HG02885 (cell line): ENCODE results near the gene FBXO30.

Experiments
- ATAC-seq: cut with Tn5 transposase; IDR thresholded peaks from one replicate; pipeline ENCODE4 v1.9.1; 2021; ENCODE audit warnings: mild to moderate bottlenecking; ENCODE audit not compliant: unreplicated experiment, poor library complexity

FBXO30 gene

DNA sequence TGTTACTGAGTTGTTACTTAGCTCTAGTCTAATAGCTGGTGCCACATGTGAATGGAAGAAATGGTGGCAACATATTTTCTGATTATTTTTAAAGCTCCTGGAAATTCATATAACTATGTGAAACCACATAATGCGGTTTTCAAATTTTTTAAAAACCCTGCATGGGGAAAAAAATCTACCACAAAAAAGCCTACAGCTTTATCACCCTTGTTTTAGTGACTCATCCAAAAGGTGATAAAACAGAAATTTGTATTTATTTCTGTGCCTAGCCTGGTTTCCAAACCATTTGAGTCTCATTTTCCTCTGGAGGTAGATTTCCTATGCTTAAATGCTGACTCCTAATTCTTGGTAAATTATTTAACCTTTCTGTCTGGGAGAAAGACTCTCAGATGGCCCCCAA, 5.4 kb upstream of the FBXO30 start:
- no peak for ATAC-seq

GRCh38 chr6:145818796-145819195, 4.2 kb upstream of the FBXO30 start:
- no peak for ATAC-seq

GRCh38 chr6:145816392-145816791, 1.8 kb upstream of the FBXO30 start:
- ATAC-seq: no peak

GRCh38 chr6:145815309-145816274, 997 bp upstream of the FBXO30 start:
- peak; percentile 0 for ATAC-seq

- ATAC-seq: peak; percentile 27
These were observed 527 bp downstream of the FBXO30 start for GRCh38 chr6:145814035-145814500.

GRCh38 chr6:145813285-145814034, 1.1 kb downstream of the FBXO30 start:
- no peak for ATAC-seq

DNA sequence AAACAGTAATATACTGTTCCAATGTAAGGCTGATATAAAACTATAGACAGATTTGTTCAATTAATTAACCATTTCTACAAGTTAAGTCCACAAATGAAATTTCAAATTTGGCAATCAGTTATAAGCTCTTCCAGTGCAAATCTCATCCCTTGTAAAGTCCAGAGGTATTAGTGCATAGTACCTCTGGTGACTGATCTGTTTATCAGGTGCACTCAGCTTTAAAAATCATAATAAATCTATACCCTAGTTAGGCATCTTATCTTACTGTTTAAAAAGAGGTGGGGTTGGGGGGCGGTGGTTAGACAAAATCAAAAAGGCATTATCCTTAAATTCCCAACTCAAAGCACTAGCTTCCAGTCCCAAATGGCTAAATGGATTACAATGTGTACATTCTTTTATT, 2.9 kb downstream of the FBXO30 start:
- ATAC-seq: no peak

DNA sequence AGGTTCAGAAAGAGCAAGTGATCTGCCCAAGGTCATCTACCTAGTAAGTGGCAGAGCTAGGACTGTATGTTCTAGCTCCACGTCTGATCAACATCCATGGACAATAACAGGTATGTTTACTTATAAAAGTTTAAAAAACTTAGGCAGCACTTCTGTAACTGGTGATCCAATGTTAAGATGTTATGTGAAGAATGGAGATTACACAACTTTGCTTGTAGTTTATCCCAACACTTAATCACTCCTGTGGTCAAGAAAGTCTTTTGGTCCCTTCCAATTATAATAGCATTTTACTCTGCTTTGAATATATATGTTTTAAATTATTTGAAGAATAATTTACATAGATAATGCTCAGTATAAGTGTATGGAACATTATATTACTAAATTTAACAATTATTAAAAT, 4.8 kb downstream of the FBXO30 start:
- ATAC-seq: no peak

DNA sequence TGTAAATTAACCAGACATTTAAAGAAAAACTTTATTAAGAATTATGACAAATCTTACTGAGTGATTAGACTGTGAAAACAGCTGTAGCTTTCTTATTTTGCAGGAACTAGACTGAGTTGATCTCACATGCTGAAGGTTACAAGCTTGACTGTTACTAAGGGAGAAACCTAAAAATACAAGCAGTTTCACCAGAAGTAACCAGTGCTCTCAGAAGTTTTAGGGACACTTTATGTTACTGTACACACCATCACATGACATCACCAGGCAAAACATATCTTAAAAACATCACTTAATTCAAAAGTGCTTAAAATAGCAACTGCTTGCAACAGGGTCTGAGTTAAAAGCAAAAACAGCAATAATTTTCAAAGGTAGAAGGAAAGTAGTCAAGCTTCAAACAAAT, 5.4 kb downstream of the FBXO30 start:
- peak; percentile 80 for ATAC-seq

DNA sequence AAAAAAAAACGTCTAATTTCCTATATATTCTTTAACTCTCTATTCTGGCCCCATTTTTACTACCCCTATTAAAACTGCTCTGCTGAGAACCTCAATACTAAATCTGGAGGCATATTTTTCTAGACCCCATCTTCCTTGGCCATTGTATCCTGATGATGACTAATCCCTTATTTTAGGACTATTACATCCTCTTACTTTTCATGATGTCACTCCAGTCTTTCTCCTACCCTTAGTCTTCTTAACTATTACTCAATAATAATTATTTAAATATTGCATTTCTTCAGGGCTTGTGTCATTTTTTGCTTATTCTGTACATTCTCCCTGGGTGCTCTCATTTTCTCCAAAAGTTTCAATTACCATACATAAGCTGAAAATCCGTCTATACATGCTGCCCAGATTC, 6.4 kb downstream of the FBXO30 start:
- no peak for ATAC-seq

- ATAC-seq: no peak
These were observed 12.5 kb downstream of the FBXO30 start for GRCh38 chr6:145802141-145802540.

DNA sequence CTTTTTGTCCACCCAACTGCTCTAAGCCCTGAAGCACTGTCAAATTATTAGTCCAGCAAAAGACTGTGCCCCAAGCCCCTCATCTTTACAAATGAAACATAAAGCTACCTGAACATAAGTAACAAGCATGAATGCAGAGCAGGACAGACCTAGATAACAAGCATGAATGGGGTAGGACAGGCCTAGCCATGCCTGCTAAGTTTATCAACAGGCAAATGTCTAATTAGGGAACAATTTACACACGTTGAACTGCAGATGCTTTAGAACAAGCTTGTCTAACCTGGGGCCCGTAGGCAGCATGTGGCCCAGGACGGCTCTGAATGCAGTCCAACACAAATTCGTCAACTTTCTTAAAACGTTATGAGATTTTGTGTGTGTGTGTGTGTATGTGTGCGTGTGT, 13.6 kb downstream of the FBXO30 start:
- no peak for ATAC-seq

DNA sequence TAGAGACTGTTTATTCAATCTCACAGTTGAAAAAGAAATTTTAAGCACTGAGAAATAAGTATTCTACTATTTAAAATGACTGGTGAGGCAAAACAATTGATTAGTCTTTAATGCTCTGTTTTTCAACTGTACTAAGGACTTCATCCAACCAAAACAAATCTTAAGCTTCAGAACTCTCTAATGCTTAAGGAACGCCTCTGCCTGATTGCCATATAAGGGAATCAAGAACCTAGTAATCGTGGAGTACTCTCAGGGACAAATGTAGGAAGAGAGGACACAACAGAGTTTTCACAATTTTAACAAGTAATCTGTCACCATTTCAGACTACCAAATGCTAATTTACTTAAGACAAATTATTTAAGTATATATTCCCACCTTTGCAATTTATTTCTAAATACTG, 16.1 kb downstream of the FBXO30 start:
- ATAC-seq: no peak

DNA sequence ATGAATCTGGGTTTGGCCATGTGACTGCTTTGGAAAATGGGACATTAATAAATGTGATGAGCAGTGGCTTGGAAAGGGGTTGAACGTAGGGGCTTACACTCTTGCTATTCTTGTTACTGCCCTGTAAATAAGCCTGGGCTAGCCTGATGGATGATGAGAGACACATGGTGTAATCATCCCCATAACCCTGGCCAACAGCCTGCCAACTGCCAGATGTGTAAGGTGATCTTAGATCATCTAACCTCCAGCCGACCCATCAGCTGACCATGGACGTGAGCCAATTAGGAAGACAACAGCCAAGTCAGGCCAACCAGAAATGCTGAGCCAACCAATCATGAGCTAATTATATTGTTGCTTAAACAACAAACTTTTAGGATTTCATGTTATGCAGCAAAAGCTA, 25.2 kb downstream of the FBXO30 start:
- ATAC-seq: no peak

DNA sequence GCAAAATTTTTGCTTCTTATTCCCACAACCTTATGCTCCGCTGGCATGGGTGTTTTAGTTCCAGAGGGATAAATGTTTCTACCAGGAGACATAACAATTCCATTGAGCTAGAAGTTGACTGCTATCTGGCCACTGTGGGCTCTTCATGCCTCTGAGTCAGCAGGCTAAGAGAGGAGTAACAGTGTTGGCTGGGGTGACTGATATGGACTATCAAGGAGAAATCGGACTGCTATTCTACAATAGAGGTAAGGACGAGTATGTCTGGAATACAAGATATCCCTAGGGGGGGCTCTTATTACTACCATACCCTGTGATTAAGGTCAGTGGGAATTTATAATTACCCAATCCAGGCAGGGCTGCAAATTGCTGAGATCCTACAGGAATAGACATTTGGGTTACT, 26.9 kb downstream of the FBXO30 start:
- ATAC-seq: no peak

- ATAC-seq: peak; percentile 86
These were observed 29.9 kb downstream of the FBXO30 start for GRCh38 chr6:145784683-145785082.

DNA sequence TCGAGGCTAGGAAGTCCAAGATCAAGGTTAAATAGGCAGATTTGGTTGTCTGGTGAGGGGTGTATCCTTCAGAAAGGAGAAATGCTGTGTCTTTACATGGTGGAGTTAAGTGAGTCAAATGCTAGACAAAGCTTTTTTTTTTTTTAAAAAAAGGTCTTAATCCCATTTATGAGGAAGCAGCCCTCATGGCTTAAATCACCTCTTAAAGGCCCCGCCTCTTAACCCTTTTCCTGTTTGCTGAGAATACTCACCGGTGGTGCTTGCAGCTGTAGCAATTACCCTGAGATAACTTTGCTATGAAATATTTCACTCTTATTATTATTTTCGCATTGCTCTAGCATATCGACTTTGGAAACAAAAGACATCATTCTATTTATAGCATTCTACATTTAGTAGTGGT, 30.8 kb downstream of the FBXO30 start:
- no peak for ATAC-seq

- ATAC-seq: no peak
These were observed 41.7 kb downstream of the FBXO30 start for GRCh38 chr6:145772846-145773245.

DNA sequence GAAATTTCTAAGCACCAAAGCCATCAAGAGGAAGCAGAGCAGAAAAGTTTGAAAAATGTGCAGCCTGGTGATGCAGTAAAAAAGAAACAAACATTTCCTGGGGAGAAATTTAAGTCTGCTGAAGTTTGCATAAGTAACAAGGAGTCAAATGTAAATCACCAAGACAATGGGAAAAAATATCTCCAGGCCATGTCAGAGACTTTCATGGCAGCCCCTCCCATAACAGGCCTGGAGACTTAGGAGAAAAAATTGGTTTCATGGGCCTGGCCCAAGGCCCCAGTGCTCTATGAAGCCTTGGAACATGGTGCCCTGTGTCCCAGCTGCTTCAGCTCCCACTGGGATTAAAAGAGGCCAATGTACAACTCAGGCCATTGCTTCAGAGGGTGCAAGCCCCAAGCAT, 49.1 kb downstream of the FBXO30 start:
- no peak for ATAC-seq

- ATAC-seq: no peak
These were observed 50.9 kb downstream of the FBXO30 start for GRCh38 chr6:145763742-145764141.

DNA sequence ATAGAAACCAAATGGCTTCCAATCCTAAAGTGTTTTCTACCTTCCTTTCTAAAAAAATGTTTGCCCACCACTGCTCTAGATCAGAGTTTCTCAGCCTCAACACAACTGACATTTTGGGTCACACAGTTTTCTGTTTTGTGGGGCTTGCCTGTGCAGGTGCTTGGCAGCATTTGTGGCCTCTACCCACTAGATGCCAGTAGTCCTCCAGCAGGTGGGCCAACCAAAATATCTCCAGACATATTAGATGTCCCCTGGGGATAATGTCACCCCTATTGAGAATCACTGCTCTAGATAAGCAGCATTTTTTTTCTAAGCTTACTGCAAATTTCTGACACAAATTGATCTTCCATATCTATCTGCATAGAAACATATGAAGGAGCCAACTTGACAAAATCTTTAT, 53.0 kb downstream of the FBXO30 start:
- ATAC-seq: peak; percentile 60
